Measurements from ENCODE around the gene PRICKLE1.

The PRICKLE1 gene

DNA sequence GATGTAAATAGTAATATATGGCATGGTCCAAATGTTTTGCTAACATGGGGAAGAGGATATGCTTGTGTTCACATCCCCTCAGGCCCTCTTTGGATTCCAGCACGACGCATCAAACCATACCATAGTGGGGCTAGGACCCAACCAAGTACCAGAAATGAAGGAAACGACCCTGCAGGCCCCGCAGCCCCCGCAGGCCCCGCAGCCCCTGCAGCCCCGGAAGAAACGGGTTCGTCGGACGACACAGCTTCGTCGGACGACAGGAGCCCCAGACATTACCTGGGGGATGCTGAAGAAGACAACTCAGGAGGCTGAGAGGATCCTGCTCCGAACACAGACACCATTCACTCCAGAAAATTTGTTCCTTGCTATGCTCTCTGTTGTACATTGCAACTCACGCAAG is 143.7 kb downstream of the PRICKLE1 start:
- DNase-seq, result no peak

GRCh38 chr12:42444192-42444943 is 145.2 kb downstream of the PRICKLE1 start:
- no peak for DNase-seq

GRCh38 chr12:42442888-42443287 is 146.7 kb downstream of the PRICKLE1 start:
- DNase-seq, result no peak

- DNase-seq, result no peak
These were observed 147.2 kb downstream of the PRICKLE1 start for GRCh38 chr12:42442311-42442759.

- DNase-seq, result no peak
These were observed 148.9 kb downstream of the PRICKLE1 start for GRCh38 chr12:42440608-42441007.

- DNase-seq, result no peak
These were observed 156.9 kb downstream of the PRICKLE1 start for GRCh38 chr12:42432517-42433140.

- no peak for DNase-seq
These were observed 160.7 kb downstream of the PRICKLE1 start for GRCh38 chr12:42428850-42429249.

DNA sequence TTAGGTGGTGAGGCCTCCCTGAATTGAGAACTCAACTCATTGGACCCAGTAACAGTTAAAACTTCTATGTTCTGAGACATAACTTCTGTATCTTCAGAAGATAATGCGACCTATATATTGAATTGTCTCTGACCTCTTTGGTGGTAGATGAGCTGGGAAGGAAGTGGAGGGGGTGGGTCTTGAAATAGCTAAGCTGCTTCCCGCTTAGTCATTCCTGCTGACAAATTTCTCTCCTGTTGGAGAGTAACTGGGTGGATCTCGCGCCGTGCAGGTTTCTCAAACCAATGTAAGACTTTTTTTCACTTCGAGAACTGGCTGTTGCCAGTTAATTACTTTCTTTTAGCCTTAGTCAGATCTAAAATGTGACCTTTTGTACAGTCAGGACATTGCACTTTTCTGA is 162.8 kb downstream of the PRICKLE1 start:
- peak; percentile 16 to 34 for DNase-seq

GRCh38 chr12:42422785-42423184 is 166.8 kb downstream of the PRICKLE1 start:
- no peak for DNase-seq

DNA sequence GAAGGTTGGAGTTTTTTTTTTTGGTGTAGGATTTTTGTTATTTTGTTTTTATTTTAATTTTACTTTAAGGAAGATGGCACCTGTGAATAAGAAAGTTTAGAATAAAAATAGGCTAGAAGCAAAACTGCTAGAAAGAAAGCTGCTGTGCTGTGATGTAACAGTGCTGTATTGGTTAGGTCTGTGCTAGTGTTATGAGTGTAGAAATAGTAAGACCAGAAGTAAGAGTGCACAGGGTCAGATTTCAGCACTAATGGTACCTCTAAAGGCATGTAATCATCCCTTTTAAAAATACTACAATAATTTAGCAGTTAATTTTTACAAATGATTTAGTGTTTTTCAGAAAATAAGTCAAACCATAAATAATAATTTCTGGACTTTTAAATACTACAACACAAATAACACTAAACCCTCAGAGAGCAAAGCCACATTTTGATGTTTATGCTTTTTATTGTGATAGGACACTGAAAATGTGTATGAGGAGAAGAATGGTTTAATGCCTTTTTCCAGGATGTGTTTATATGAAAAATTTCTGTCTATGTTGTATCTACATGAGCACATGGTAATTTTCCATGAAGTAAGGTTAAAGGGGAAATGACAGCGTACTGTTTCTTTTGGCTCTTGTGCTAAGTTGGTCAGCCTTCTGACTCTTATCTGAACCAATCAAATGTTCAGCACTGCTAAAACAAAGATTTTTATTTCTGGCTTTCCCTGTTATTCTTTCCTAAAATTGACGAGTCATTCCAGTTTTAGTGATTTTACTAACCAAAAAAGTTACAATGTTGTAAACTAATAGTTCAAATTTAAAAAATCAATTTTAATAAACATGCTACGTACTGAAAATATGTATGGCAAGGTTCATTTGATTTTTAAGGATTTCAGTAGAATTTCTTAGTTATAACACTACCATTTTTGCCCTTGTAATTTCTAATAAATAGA is 167.4 kb downstream of the PRICKLE1 start:
- DNase-seq, result no peak

GRCh38 chr12:42420395-42420794 is 169.2 kb downstream of the PRICKLE1 start:
- no peak for DNase-seq

GRCh38 chr12:42410340-42410739 is 179.2 kb downstream of the PRICKLE1 start:
- DNase-seq, result no peak

DNA sequence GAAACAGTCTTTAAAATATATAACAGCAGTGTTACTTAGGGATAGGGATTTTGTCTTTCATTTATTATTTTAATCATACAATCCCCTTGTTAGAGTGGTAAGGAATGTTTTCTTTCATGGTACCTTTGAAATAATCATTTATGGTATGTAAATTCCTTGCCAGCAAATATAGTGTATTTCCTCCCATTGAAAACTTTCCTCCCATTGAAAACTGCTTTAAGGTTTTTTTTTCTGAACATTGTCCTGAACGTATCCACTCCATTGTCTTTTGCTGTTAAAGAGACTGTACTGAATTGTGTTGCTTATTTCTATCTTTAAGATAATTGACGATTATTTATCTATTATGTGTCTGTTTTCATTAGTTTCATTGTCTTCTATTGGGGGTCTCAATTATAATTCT is 180.1 kb downstream of the PRICKLE1 start:
- no peak for DNase-seq

GRCh38 chr12:42407306-42407705 is 182.2 kb downstream of the PRICKLE1 start:
- DNase-seq, result no peak

Measured in activated CD4-positive, alpha-beta T cell treated with anti-CD3 and anti-CD28 coated beads, Interleukin-2, amount 50 U/mL, for 48 hours (primary cell).